ENCODE measurements around the gene GPR119. TPM values are rescaled to one million over a fixed set of nuclear protein-coding genes. Genes with fewer than 3 reads are reported as not detected.

GPR119 gene
- total and polyA plus RNA-seq, 4 donors = 4.3 TPM; not detected in 3

- no peak for DNase-seq (ENCODE audit: low spot score)
- WGBS = 91% methylated on average over 6 of the region's 6 CpGs
- H3K4me3 ChIP-seq (ENCODE audit: low read depth in 1 of 3, low read length in 3 of 3) = no peak overlapping the region
- no peak for TF ChIP-seq HNF4G (IDR thresholded peaks at IDR 0.05)
- no peak for TF ChIP-seq HNF4A (conservative IDR thresholded peaks at IDR 0.05)
- no peak for TF ChIP-seq CTCF (IDR thresholded peaks at IDR 0.05; ENCODE audit: low read depth, low read length, missing input control)
- no peak for TF ChIP-seq FOXA1 (IDR thresholded peaks at IDR 0.05)
- no peak for TF ChIP-seq NR2F2 (IDR thresholded peaks at IDR 0.05)
- TF ChIP-seq YY1 (IDR thresholded peaks at IDR 0.05) = no peak
- no peak for TF ChIP-seq GABPA (IDR thresholded peaks at IDR 0.05 in 1 of 2, conservative IDR thresholded peaks at IDR 0.05 in 1 of 2)
- TF ChIP-seq REST (IDR thresholded peaks at IDR 0.05) = no peak
- no peak for TF ChIP-seq TAF1 (conservative IDR thresholded peaks at IDR 0.05)
- TF ChIP-seq SP1 (IDR thresholded peaks at IDR 0.05) = no peak
- no peak for TF ChIP-seq RAD21 (IDR thresholded peaks at IDR 0.05)
- TF ChIP-seq RXRA (IDR thresholded peaks at IDR 0.05) = no peak
- H3K9ac ChIP-seq (ENCODE audit: low read depth in 1 of 2, low read length in 2 of 2) = no peak overlapping the region
- peaks cover 0 to 3% (median 0%) of the 10 kb centered on the region in 4 donors for H3K27me3 ChIP-seq (ENCODE audit: control insufficient read depth in 4 of 4, insufficient read depth in 4 of 4, low read length in 3 of 4)
- H3K9me3 ChIP-seq (ENCODE audit: control insufficient read depth in 4 of 4, low read length in 3 of 4) = no peaks in the 10 kb centered on the region
- no peaks in the 10 kb centered on the region for H3K36me3 ChIP-seq (ENCODE audit: control insufficient read depth in 4 of 4, insufficient read depth in 3 of 4, low read depth in 1 of 4, low read length in 3 of 4)
- no peaks in the 10 kb centered on the region for H3K4me1 ChIP-seq (ENCODE audit: control insufficient read depth in 4 of 4, insufficient read depth in 4 of 4, low read length in 3 of 4)
- H3K27ac ChIP-seq (ENCODE audit: low read depth in 1 of 2, low read length in 2 of 2) = no peak overlapping the region
These were observed 41.1 kb upstream of the GPR119 start for GRCh38 chrX:130426531-130426930.

DNA sequence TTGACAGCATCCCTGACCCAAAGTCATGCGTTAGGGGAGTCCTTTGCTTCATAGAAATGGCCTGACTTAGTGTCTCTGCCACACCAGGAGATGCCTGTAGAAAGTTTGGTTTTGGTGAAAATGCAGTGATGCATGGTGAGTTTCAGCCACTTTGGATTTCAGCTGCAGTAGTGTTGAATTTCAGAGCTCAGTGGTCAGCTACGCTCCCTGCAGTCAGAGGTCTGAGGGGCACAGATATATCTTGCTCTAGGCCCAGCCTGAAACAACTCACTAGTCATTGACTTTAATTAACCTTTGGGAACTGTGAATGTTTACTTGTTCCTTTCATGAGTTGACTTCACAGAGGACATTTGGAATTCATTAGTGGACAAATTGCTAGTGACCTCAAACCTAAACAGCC, 33.8 kb upstream of the GPR119 start:
- Histone ChIP-seq H3K36me3 (ENCODE audit: control insufficient read depth in 4 of 4, insufficient read depth in 3 of 4, low read depth in 1 of 4, low read length in 3 of 4) (peaks cover 0 to 4% (median 0%) of the 10 kb centered on the region in 4 donors), H3K9ac (ENCODE audit: low read depth in 1 of 2, low read length in 2 of 2) (no peak overlapping the region), H3K27ac (ENCODE audit: low read depth in 1 of 2, low read length in 2 of 2) (no peak overlapping the region), H3K4me1 (ENCODE audit: control insufficient read depth in 4 of 4, insufficient read depth in 4 of 4, low read length in 3 of 4) (no peaks in the 10 kb centered on the region), H3K9me3 (ENCODE audit: control insufficient read depth in 4 of 4, low read length in 3 of 4) (no peaks in the 10 kb centered on the region), H3K4me3 (ENCODE audit: low read depth in 1 of 3, low read length in 3 of 3) (no peak overlapping the region), H3K27me3 (ENCODE audit: control insufficient read depth in 4 of 4, insufficient read depth in 4 of 4, low read length in 3 of 4) (no peaks in the 10 kb centered on the region)
- 91% methylated on average over 2 of the region's 2 CpGs for WGBS
- TF ChIP-seq GABPA (IDR thresholded peaks at IDR 0.05 in 1 of 2, conservative IDR thresholded peaks at IDR 0.05 in 1 of 2) (no peak), EGR1 (IDR thresholded peaks at IDR 0.05; ENCODE audit: low read depth in 2 of 2) (no peak), FOXA2 (IDR thresholded peaks at IDR 0.05) (no peak), SP1 (IDR thresholded peaks at IDR 0.05) (no peak), MAX (IDR thresholded peaks at IDR 0.05) (no peak), ZBTB33 (IDR thresholded peaks at IDR 0.05) (no peak), JUND (IDR thresholded peaks at IDR 0.05) (no peak), RXRA (IDR thresholded peaks at IDR 0.05) (no peak), REST (IDR thresholded peaks at IDR 0.05) (no peak), RAD21 (IDR thresholded peaks at IDR 0.05) (no peak), YY1 (IDR thresholded peaks at IDR 0.05) (no peak), FOXA1 (IDR thresholded peaks at IDR 0.05) (no peak), TAF1 (conservative IDR thresholded peaks at IDR 0.05) (no peak)
- no peak for DNase-seq (ENCODE audit: low spot score)

Data from liver (tissue), 9 donors.